HepG2 (cell line): ENCODE results near the gene WNT1. TPM values are rescaled to one million over a fixed set of nuclear protein-coding genes. Genes with fewer than 3 reads are reported as not detected.

Experiments
- CBX2 ChIP-seq, 2 experiments: fragments of 200-600 bp in 1 of 2; sonication (generic); formaldehyde crosslinking in 1 of 2; IDR thresholded peaks; 2 replicates each; pipeline versions ENCODE4 v1.7.0 to v1.8.1; 2018 to 2022; ENCODE audit warnings: low read depth in 2 of 2, low read length in 1 of 2, mild to moderate bottlenecking in 1 of 2, missing genetic modification reagents in 1 of 2
- ELF3 ChIP-seq: IDR thresholded peaks from 2 replicates; pipeline ENCODE4 v1.6.1; 2016; ENCODE audit warnings: missing genetic modification reagents, missing compliant biosample characterization
- FOXA3 ChIP-seq: IDR thresholded peaks from 2 replicates; pipeline ENCODE4 v1.6.1; 2016; ENCODE audit warnings: missing genetic modification reagents, missing compliant biosample characterization
- FOXK2 ChIP-seq: fragments of 450-650 bp; IDR thresholded peaks from 2 replicates; pipeline ENCODE4 v1.6.1; 2016
- FOXM1 ChIP-seq: sonication (generic); formaldehyde crosslinking; IDR thresholded peaks from 2 replicates; pipeline ENCODE4 v1.5.0; 2020; ENCODE audit warnings: missing genetic modification reagents
- HIVEP1 ChIP-seq: sonication (generic); formaldehyde crosslinking; IDR thresholded peaks from 2 replicates; pipeline ENCODE4 v1.4.0; 2020; ENCODE audit warnings: mild to moderate bottlenecking, missing genetic modification reagents
- JUND ChIP-seq: sonication (generic); formaldehyde crosslinking; IDR thresholded peaks from 2 replicates; pipeline ENCODE4 v1.8.0; 2022; ENCODE audit warnings: mild to moderate bottlenecking, missing genetic modification reagents
- MAF1 ChIP-seq: sonication (generic); formaldehyde crosslinking; IDR thresholded peaks from 2 replicates; pipeline ENCODE4 v1.5.0; 2020; ENCODE audit warnings: missing genetic modification reagents, borderline replicate concordance
- MTF2 ChIP-seq: sonication (generic); formaldehyde crosslinking; IDR thresholded peaks from 2 replicates; pipeline ENCODE4 v1.5.0; 2020; ENCODE audit warnings: missing genetic modification reagents, borderline replicate concordance
- PAWR ChIP-seq: sonication (generic); formaldehyde crosslinking; IDR thresholded peaks from 2 replicates; pipeline ENCODE4 v1.4.0; 2020; ENCODE audit warnings: missing genetic modification reagents, mild to moderate bottlenecking, borderline replicate concordance
- RBM22 ChIP-seq: fragments of 200-400 bp; formaldehyde crosslinking; optimal IDR thresholded peaks from 2 replicates; pipeline ENCODE3; 2017; ENCODE audit warnings: mild to moderate bottlenecking, low read length, moderate library complexity
- SNRNP70 ChIP-seq: fragments of 200-400 bp; formaldehyde crosslinking; IDR thresholded peaks from 2 replicates; pipeline ENCODE4 v1.6.1; 2017; ENCODE audit warnings: mild to moderate bottlenecking, low read depth, low read length, moderate library complexity
- TCF12 ChIP-seq, 2 experiments: fragments of 450-650 bp in 1 of 2; sonication (generic) in 1 of 2; formaldehyde crosslinking in 1 of 2; IDR thresholded peaks; 2 replicates each; pipeline versions ENCODE4 v1.6.1 to v1.8.0; 2017 to 2022; ENCODE audit warnings: antibody characterized with exemption in 1 of 2, mild to moderate bottlenecking in 1 of 2, missing genetic modification reagents in 1 of 2, moderate library complexity in 1 of 2
- TEAD2 ChIP-seq: sonication (generic); formaldehyde crosslinking; IDR thresholded peaks from 2 replicates; pipeline ENCODE4 v1.9.0; 2021; ENCODE audit warnings: missing genetic modification reagents
- ZFP82 ChIP-seq: sonication (generic); formaldehyde crosslinking; IDR thresholded peaks from 2 replicates; pipeline ENCODE4 v1.5.1; 2020; ENCODE audit warnings: mild to moderate bottlenecking, missing genetic modification reagents, borderline replicate concordance
- ZNF282 ChIP-seq: fragments of 450-650 bp; IDR thresholded peaks from 2 replicates; pipeline ENCODE4 v1.6.1; 2018; ENCODE audit not compliant: partially characterized antibody
- ZNF382 ChIP-seq: sonication (generic); formaldehyde crosslinking; IDR thresholded peaks from 2 replicates; pipeline ENCODE4 v1.5.0; 2020; ENCODE audit warnings: missing genetic modification reagents, mild to moderate bottlenecking, borderline replicate concordance
- ZNF430 ChIP-seq: sonication (generic); formaldehyde crosslinking; IDR thresholded peaks from 2 replicates; pipeline ENCODE4 v1.9.0; 2021; ENCODE audit warnings: mild to moderate bottlenecking, missing genetic modification reagents
- ZNF563 ChIP-seq: sonication (generic); formaldehyde crosslinking; IDR thresholded peaks from 2 replicates; pipeline ENCODE4 v1.8.0; 2022; ENCODE audit warnings: mild to moderate bottlenecking, moderate library complexity, missing genetic modification reagents
- ZNF790 ChIP-seq: sonication (generic); formaldehyde crosslinking; IDR thresholded peaks from 2 replicates; pipeline ENCODE4 v1.8.0; 2022; ENCODE audit warnings: missing genetic modification reagents, mild to moderate bottlenecking, borderline replicate concordance
- ZNF850 ChIP-seq: sonication (generic); formaldehyde crosslinking; conservative IDR thresholded peaks from 2 replicates; pipeline ENCODE4 v1.9.0; 2021; ENCODE audit warnings: mild to moderate bottlenecking, missing genetic modification reagents
- polyA plus RNA-seq, 8 experiments: library from polyadenylated mRNA; depleted of rRNA in 3 of 8; stranded (reverse) in 7 of 8; unstranded in 1 of 8; fragments of >200 nt; fragmentation: Illumina TruSeq in 4 of 8; extraction: Trizol in 4 of 8; gene quantifications; 2 replicates each; pipeline versions ENCODE4 v1.2.1 to v1.2.3, GENCODE V29; 2011 to 2016; ENCODE audit warnings: low read depth in 4 of 8, missing spikeins in 1 of 8, mixed read lengths in 1 of 8; ENCODE audit not compliant: insufficient read depth in 1 of 8
- total RNA-seq, 5 experiments: library from RNA; depleted of rRNA; stranded (reverse); fragments of >200 nt; fragmentation: Illumina TruSeq; extraction: Trizol; gene quantifications; 2 replicates each; pipeline ENCODE4 v1.2.3, GENCODE V29; 2016; ENCODE audit warnings: low read depth in 1 of 5
- TF ChIP-seq, protein P1 (sequence below): sonication (generic); formaldehyde crosslinking; IDR thresholded peaks from 2 replicates; pipeline ENCODE4 v1.8.0; 2022; ENCODE audit warnings: missing genetic modification reagents, mild to moderate bottlenecking, inconsistent platforms, borderline replicate concordance
- TF ChIP-seq, protein P2 (sequence below): IDR thresholded peaks from 2 replicates; pipeline ENCODE4 v1.6.1; 2016; ENCODE audit warnings: control low read depth
- TF ChIP-seq, protein P3 (sequence below): sonication (generic); formaldehyde crosslinking; IDR thresholded peaks from 2 replicates; pipeline ENCODE4 v1.8.0; 2022; ENCODE audit warnings: low read depth, missing genetic modification reagents
- TF ChIP-seq, protein P4 (sequence below): sonication (generic); formaldehyde crosslinking; IDR thresholded peaks from 2 replicates; pipeline ENCODE4 v1.8.1; 2023; ENCODE audit warnings: missing genetic modification reagents, inconsistent platforms, borderline replicate concordance

WNT1 gene
- total and polyA plus RNA-seq, 2 of the 13 experiments (the other 11 are each of a cell fraction or from before 2014, with no cell fraction given), result not detected

DNA sequence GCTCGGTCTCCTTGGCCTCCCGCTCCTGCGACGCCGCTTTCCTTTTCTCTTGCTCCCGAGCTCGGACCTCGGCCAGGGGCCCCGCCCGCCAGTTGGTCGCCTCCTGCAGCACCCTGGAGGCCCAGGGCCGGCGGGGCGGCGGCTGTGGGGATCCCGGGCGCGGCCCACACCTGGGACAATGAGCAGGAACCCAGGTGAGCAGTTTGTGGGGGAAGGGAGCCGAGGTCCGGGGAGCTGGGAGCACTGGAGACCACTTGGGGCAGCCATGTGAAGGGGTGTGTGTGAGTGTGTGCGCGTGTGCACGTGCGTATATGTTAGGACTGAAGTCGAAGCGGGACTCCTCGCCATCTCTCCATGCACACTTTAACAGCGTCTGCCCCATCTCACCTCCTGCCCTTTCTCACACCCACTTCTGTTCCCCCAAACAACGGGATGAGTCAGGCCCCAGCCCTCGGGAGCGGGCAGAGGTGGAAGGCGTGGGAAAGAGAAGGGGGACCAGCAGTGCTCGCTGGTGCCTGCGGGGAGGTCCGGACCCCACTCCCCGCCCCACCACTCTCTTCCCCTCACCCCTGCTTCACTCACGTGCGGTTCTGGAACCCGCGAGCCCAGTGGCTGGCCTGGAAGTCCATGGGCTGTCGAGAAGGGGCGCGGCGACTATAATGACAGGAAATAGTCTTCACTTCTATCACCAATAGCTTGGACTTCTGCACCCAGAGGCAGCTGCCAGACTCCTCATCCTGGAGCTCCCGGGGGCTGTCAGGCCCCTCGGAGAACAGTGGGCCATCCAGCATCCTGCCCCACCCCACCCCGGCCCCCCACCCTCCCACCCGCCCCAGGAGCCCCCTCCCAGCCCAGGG, 20.6 kb downstream of the WNT1 start (continued):
- TF ChIP-seq RBM22 (no peak), SNRNP70 (no peak), JUND (CRISPR knock-in tag) (no peak), TCF12 (IDR thresholded peaks at IDR 0.05) (no peak), TCF12 (CRISPR knock-in tag; IDR thresholded peaks at IDR 0.05) (no peak), ELF3 (CRISPR knock-in tag) (no peak), PAWR (CRISPR knock-in tag) (no peak), MTF2 (CRISPR knock-in tag) (no peak), ZNF790 (CRISPR knock-in tag) (0 out of 2 replicates have a peak, but pooled peaks have one; percentile 72), MAF1 (no peak), FOXK2 (no peak), HIVEP1 (CRISPR knock-in tag) (0 out of 2 replicates have a peak, but pooled peaks have one; percentile 39), ZNF430 (CRISPR knock-in tag) (peak; percentile 94; the same call in 1 of the 2 replicates), CBX2 (IDR thresholded peaks at IDR 0.05; ENCODE audit: low read depth, low read length) (no peak), CBX2 (CRISPR knock-in tag; IDR thresholded peaks at IDR 0.05; ENCODE audit: low read depth) (peak; percentile 50; the same call in 1 of the 2 replicates), ZNF563 (CRISPR knock-in tag) (peak; percentile 83; the same call in 1 of the 2 replicates), FOXA3 (CRISPR knock-in tag) (no peak), ZNF850 (no peak), ZNF382 (CRISPR knock-in tag) (no peak), FOXM1 (CRISPR knock-in tag) (no peak), TEAD2 (peak; percentile 82; the same call in 1 of the 2 replicates), ZFP82 (no peak), ZNF282 (no peak)
- TF ChIP-seq, protein P1, sequence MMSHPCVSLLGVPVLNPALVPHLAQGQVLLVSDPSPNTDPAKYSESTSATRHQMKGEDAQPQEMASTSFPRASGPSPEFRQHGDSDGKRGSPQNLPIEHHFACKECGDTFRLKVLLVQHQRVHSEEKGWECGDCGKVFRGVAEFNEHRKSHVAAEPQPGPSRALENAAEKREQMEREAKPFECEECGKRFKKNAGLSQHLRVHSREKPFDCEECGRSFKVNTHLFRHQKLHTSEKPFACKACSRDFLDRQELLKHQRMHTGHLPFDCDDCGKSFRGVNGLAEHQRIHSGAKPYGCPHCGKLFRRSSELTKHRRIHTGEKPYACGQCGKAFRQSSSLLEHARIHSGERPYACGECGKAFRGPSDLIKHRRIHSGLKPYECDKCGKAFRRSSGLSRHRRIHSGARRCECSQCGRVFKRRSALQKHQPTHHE (CRISPR knock-in tag), result peak; percentile 77; the same call in 1 of the 2 replicates
- TF ChIP-seq, protein P2, sequence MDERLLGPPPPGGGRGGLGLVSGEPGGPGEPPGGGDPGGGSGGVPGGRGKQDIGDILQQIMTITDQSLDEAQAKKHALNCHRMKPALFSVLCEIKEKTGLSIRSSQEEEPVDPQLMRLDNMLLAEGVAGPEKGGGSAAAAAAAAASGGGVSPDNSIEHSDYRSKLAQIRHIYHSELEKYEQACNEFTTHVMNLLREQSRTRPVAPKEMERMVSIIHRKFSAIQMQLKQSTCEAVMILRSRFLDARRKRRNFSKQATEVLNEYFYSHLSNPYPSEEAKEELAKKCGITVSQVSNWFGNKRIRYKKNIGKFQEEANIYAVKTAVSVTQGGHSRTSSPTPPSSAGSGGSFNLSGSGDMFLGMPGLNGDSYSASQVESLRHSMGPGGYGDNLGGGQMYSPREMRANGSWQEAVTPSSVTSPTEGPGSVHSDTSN (CRISPR knock-in tag), result no peak
- TF ChIP-seq, protein P3, sequence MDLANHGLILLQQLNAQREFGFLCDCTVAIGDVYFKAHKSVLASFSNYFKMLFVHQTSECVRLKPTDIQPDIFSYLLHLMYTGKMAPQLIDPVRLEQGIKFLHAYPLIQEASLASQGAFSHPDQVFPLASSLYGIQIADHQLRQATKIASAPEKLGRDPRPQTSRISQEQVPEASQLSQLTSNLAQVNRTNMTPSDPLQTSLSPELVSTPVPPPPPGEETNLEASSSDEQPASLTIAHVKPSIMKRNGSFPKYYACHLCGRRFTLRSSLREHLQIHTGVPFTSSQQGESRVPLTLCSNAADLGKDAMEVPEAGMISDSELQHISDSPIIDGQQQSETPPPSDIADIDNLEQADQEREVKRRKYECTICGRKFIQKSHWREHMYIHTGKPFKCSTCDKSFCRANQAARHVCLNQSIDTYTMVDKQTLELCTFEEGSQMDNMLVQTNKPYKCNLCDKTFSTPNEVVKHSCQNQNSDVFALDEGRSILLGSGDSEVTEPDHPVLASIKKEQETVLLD (CRISPR knock-in tag), result peak; percentile 71
- TF ChIP-seq, protein P4, sequence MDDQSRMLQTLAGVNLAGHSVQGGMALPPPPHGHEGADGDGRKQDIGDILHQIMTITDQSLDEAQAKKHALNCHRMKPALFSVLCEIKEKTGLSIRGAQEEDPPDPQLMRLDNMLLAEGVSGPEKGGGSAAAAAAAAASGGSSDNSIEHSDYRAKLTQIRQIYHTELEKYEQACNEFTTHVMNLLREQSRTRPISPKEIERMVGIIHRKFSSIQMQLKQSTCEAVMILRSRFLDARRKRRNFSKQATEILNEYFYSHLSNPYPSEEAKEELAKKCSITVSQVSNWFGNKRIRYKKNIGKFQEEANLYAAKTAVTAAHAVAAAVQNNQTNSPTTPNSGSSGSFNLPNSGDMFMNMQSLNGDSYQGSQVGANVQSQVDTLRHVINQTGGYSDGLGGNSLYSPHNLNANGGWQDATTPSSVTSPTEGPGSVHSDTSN (CRISPR knock-in tag), result no peak; the same call in 1 of the 2 replicates
